ENCODE results near the gene GPR153. TPM values are rescaled to one million over a fixed set of nuclear protein-coding genes. Genes with fewer than 3 reads are reported as not detected.

The GPR153 gene
- total and polyA plus RNA-seq, 2 experiments from 2014 or later, result 0.69 to 8.0 TPM

GRCh38 chr1:6197746-6198427, 63.0 kb downstream of the GPR153 start:
- H3K27ac ChIP-seq, result peak overlapping the region; percentile 79; the same call in 1 of the 2 replicates
- peak overlapping the region; percentile 95 for H3K4me2 ChIP-seq (ENCODE audit: unreplicated experiment)
- no peaks in the 10 kb centered on the region for H3K9me3 ChIP-seq (ENCODE audit: low read depth)
- peaks cover 11% of the 10 kb centered on the region for H3K4me1 ChIP-seq (ENCODE audit: insufficient read depth)
- DNase-seq, result peak; percentile 35
- in situ Hi-C loops (cut with MboI), result no loop called here
- peaks cover 29% of the 10 kb centered on the region for H3K36me3 ChIP-seq (ENCODE audit: low read depth)
- H4K20me1 ChIP-seq (ENCODE audit: insufficient read depth), result 0 out of 2 replicates have a peak, but pooled peaks cover 11% of the 10 kb centered on the region
- H3K9ac ChIP-seq, result peak overlapping the region; percentile 97
- H3K9me2 ChIP-seq (ENCODE audit: insufficient read depth), result no peaks in the 10 kb centered on the region
- TF ChIP-seq EZH2phosphoT487 (IDR thresholded peaks at IDR 0.05; ENCODE audit: insufficient read depth, low read depth) (no peak), EZH2 (IDR thresholded peaks at IDR 0.05; ENCODE audit: insufficient read depth, poor library complexity, severe bottlenecking) (no peak)
- peak overlapping the region; percentile 82 for H3K4me3 ChIP-seq
- WGBS, 2 experiments (ENCODE audit: low coverage in 1 of 2, low lambda C conversion rate in 2 of 2, missing lambda C conversion rate in 2 of 2), result 72 to 78% methylated on average over 6 of the region's 6 CpGs
- no peak overlapping the region for H2AFZ ChIP-seq
- H3K79me2 ChIP-seq (ENCODE audit: insufficient read depth), result peaks cover 65% of the 10 kb centered on the region
- H3F3A ChIP-seq (ENCODE audit: insufficient read depth), result no peaks in the 10 kb centered on the region
- H3K27me3 ChIP-seq (replicated peaks; ENCODE audit: insufficient read depth), result no peaks in the 10 kb centered on the region

Other genes with a start within 250 kb of the GPR153 start
- gene KCNAB2, start 215.2 kb downstream of the GPR153 start, total RNA-seq (2014; rRNA removed; shearing (Covaris generic)), result 3.5 and 4.8 TPM in 2 replicates
- 3.9 TPM in 2 replicates for gene KCNAB2, start 215.2 kb downstream of the GPR153 start, polyA plus RNA-seq (2016; fragmentation: Nextera tagmentation; extraction: Ambion mirVana)
- 0.11 and 0.25 TPM in 2 replicates for gene CHD5, start 80.8 kb downstream of the GPR153 start, total RNA-seq (2014; rRNA removed; shearing (Covaris generic))
- 0.10 TPM in 1 of 2 replicates, not detected in the other for gene CHD5, start 80.8 kb downstream of the GPR153 start, polyA plus RNA-seq (2016; fragmentation: Nextera tagmentation; extraction: Ambion mirVana)
- 101 and 127 TPM in 2 replicates for gene RPL22, start 61.5 kb downstream of the GPR153 start, total RNA-seq (2014; rRNA removed; shearing (Covaris generic))
- gene RPL22, start 61.5 kb downstream of the GPR153 start, polyA plus RNA-seq (2016; fragmentation: Nextera tagmentation; extraction: Ambion mirVana), result 124 and 137 TPM in 2 replicates
- 30.3 and 32.8 TPM in 2 replicates for gene RNF207, start 55.0 kb downstream of the GPR153 start, total RNA-seq (2014; rRNA removed; shearing (Covaris generic))
- gene RNF207, start 55.0 kb downstream of the GPR153 start, polyA plus RNA-seq (2016; fragmentation: Nextera tagmentation; extraction: Ambion mirVana), result 6.2 and 8.6 TPM in 2 replicates
- 110 and 119 TPM in 2 replicates for gene ICMT, start 25.1 kb downstream of the GPR153 start, total RNA-seq (2014; rRNA removed; shearing (Covaris generic))
- 69.4 and 71.5 TPM in 2 replicates for gene ICMT, start 25.1 kb downstream of the GPR153 start, polyA plus RNA-seq (2016; fragmentation: Nextera tagmentation; extraction: Ambion mirVana)
- gene HES3, start 16.9 kb downstream of the GPR153 start, total RNA-seq (2014; rRNA removed; shearing (Covaris generic)), result not detected in 2 replicates
- not detected in 2 replicates for gene HES3, start 16.9 kb downstream of the GPR153 start, polyA plus RNA-seq (2016; fragmentation: Nextera tagmentation; extraction: Ambion mirVana)
- 20.0 and 25.7 TPM in 2 replicates for gene ACOT7, start 132.7 kb upstream of the GPR153 start, total RNA-seq (2014; rRNA removed; shearing (Covaris generic))
- 74.7 and 79.2 TPM in 2 replicates for gene ACOT7, start 132.7 kb upstream of the GPR153 start, polyA plus RNA-seq (2016; fragmentation: Nextera tagmentation; extraction: Ambion mirVana)
- not detected in 2 replicates for gene HES2, start 158.8 kb upstream of the GPR153 start, total RNA-seq (2014; rRNA removed; shearing (Covaris generic))
- not detected in 2 replicates for gene HES2, start 158.8 kb upstream of the GPR153 start, polyA plus RNA-seq (2016; fragmentation: Nextera tagmentation; extraction: Ambion mirVana)
- gene ESPN, start 163.7 kb upstream of the GPR153 start, total RNA-seq (2014; rRNA removed; shearing (Covaris generic)), result not detected in 2 replicates
- gene ESPN, start 163.7 kb upstream of the GPR153 start, polyA plus RNA-seq (2016; fragmentation: Nextera tagmentation; extraction: Ambion mirVana), result not detected in 2 replicates
- 5.6 and 12.1 TPM in 2 replicates for gene TNFRSF25, start 205.1 kb upstream of the GPR153 start, total RNA-seq (2014; rRNA removed; shearing (Covaris generic))
- 2.5 and 3.1 TPM in 2 replicates for gene TNFRSF25, start 205.1 kb upstream of the GPR153 start, polyA plus RNA-seq (2016; fragmentation: Nextera tagmentation; extraction: Ambion mirVana)
- 7.0 and 7.6 TPM in 2 replicates for gene PLEKHG5, start 230.6 kb upstream of the GPR153 start, total RNA-seq (2014; rRNA removed; shearing (Covaris generic))
- 2.0 and 2.8 TPM in 2 replicates for gene PLEKHG5, start 230.6 kb upstream of the GPR153 start, polyA plus RNA-seq (2016; fragmentation: Nextera tagmentation; extraction: Ambion mirVana)

All from GM23248 (cell line).